Activated naive CD4-positive, alpha-beta T cell treated with anti-CD3 and anti-CD28 coated beads for 36 hours (primary cell): ENCODE measurements around the gene LGALSL. TPM values are rescaled to one million over a fixed set of nuclear protein-coding genes. Genes with fewer than 3 reads are reported as not detected.

ENCODE experiments used
- CTCF ChIA-PET: fragments of 350-600 bp; sonication (Branson Sonifier 250); formaldehyde crosslinking; loops from one replicate; lab custom pipeline; 2021; ENCODE audit warnings: antibody characterized with exemption; lab: Charles Lee
- DNase-seq: peaks from one replicate; pipeline ENCODE4 v3.0.0-alpha.2; 2020
- H3K27ac Mint-ChIP-seq: one replicate; pipeline ENCODE4 v1.8.0; 2021; ENCODE audit warnings: mild to moderate bottlenecking, mixed read lengths
- H3K27me3 Mint-ChIP-seq: one replicate; pipeline ENCODE4 v1.8.0; 2021; ENCODE audit warnings: low read depth, mixed read lengths
- H3K36me3 Mint-ChIP-seq: one replicate; pipeline ENCODE4 v1.8.0; 2021; ENCODE audit warnings: low read depth, mixed read lengths
- H3K4me1 Mint-ChIP-seq: one replicate; pipeline ENCODE4 v1.8.0; 2021; ENCODE audit warnings: low read depth, mixed read lengths
- H3K4me3 Mint-ChIP-seq: one replicate; pipeline ENCODE4 v1.8.0; 2021; ENCODE audit warnings: mild to moderate bottlenecking, moderate library complexity, mixed read lengths
- H3K9me3 Mint-ChIP-seq: one replicate; pipeline ENCODE4 v1.8.0; 2021; ENCODE audit warnings: mixed read lengths
- intact Hi-C: fragments of 100-400 bp; cut with micrococcal nuclease; formaldehyde crosslinking; loops from one replicate; pipeline ENCODE4 v1.15.1; 2023
- total RNA-seq, 2 experiments: library from RNA; stranded (reverse); gene quantifications; one replicate each; pipeline ENCODE4 v1.2.3, GENCODE V29; 2021

LGALSL gene
- total RNA-seq, 2 experiments from 2014 or later: 1.0 to 1.5 TPM

- no peak for DNase-seq
- H3K4me1 Mint-ChIP-seq: peaks cover 7% of the 10 kb centered on the region
- no peaks in the 10 kb centered on the region for H3K27me3 Mint-ChIP-seq
- intact Hi-C loops: loop anchor here (2.0 to 10.0 kb wide), 4 partner anchors 32 to 797 kb away; no protein-coding TSS in a partner anchor
- H3K4me3 Mint-ChIP-seq: no peak overlapping the region
- H3K9me3 Mint-ChIP-seq: no peaks in the 10 kb centered on the region
- no peak overlapping the region for H3K27ac Mint-ChIP-seq
- CTCF ChIA-PET: interaction anchor here (0.6 to 13.2 kb wide), 7 partner anchors 7 to 1047 kb away, joined by 3 to 232 read pairs (median 9); no protein-coding TSS in a partner anchor
- H3K36me3 Mint-ChIP-seq: no peaks in the 10 kb centered on the region
Measured at GRCh38 chr2:64489081-64489751, 35.3 kb downstream of the LGALSL start.

GRCh38 chr2:64491426-64491825 lies 37.5 kb downstream of the LGALSL start:
- no peak for DNase-seq
- Mint-ChIP-seq H3K9me3 (no peaks in the 10 kb centered on the region), H3K36me3 (no peaks in the 10 kb centered on the region), H3K4me3 (no peak overlapping the region), H3K27ac (no peak overlapping the region), H3K4me1 (peaks cover 7% of the 10 kb centered on the region), H3K27me3 (no peaks in the 10 kb centered on the region)
- intact Hi-C loops: no loop called here
- CTCF ChIA-PET: interaction anchor here (0.6 to 13.2 kb wide), 2 partner anchors 162 to 616 kb away, joined by 4 to 232 read pairs; no protein-coding TSS in a partner anchor

- H3K36me3 Mint-ChIP-seq: no peaks in the 10 kb centered on the region
- H3K9me3 Mint-ChIP-seq: no peaks in the 10 kb centered on the region
- peaks cover 7% of the 10 kb centered on the region for H3K4me1 Mint-ChIP-seq
- peaks cover 2% of the 10 kb centered on the region for H3K27me3 Mint-ChIP-seq
- DNase-seq: no peak
- CTCF ChIA-PET: interaction anchor here (13.2 kb wide), 1 partner anchor 163 kb away, joined by 232 read pairs; no protein-coding TSS in a partner anchor
- H3K4me3 Mint-ChIP-seq: no peak overlapping the region
- no peak overlapping the region for H3K27ac Mint-ChIP-seq
- intact Hi-C loops: no loop called here
Measured at GRCh38 chr2:64492272-64492671, 38.3 kb downstream of the LGALSL start.

GRCh38 chr2:64492821-64493220 lies 38.9 kb downstream of the LGALSL start:
- peaks cover 5% of the 10 kb centered on the region for H3K27me3 Mint-ChIP-seq
- H3K9me3 Mint-ChIP-seq: no peaks in the 10 kb centered on the region
- no peak overlapping the region for H3K4me3 Mint-ChIP-seq
- no peaks in the 10 kb centered on the region for H3K36me3 Mint-ChIP-seq
- CTCF ChIA-PET: no interaction called here
- no peak for DNase-seq
- no peak overlapping the region for H3K27ac Mint-ChIP-seq
- peaks cover 7% of the 10 kb centered on the region for H3K4me1 Mint-ChIP-seq
- intact Hi-C loops: no loop called here

- no peak overlapping the region for H3K4me3 Mint-ChIP-seq
- intact Hi-C loops: no loop called here
- H3K36me3 Mint-ChIP-seq: no peaks in the 10 kb centered on the region
- H3K27me3 Mint-ChIP-seq: peaks cover 5% of the 10 kb centered on the region
- CTCF ChIA-PET: interaction anchor here (0.6 to 1.8 kb wide), 2 partner anchors 12 to 163 kb away, joined by 3 to 7 read pairs; no protein-coding TSS in a partner anchor
- no peak for DNase-seq
- H3K4me1 Mint-ChIP-seq: peaks cover 2% of the 10 kb centered on the region
- no peak overlapping the region for H3K27ac Mint-ChIP-seq
- H3K9me3 Mint-ChIP-seq: no peaks in the 10 kb centered on the region
Measured at GRCh38 chr2:64493788-64494187, 39.8 kb downstream of the LGALSL start.

GRCh38 chr2:64498438-64498837 lies 44.5 kb downstream of the LGALSL start:
- H3K4me1 Mint-ChIP-seq: no peaks in the 10 kb centered on the region
- intact Hi-C loops: no loop called here
- no peaks in the 10 kb centered on the region for H3K36me3 Mint-ChIP-seq
- H3K4me3 Mint-ChIP-seq: no peak overlapping the region
- no peak for DNase-seq
- H3K27ac Mint-ChIP-seq: no peak overlapping the region
- CTCF ChIA-PET: interaction anchor here (1.5 to 3.2 kb wide), 2 partner anchors 10 to 167 kb away, joined by 9 to 17 read pairs; no protein-coding TSS in a partner anchor
- no peaks in the 10 kb centered on the region for H3K9me3 Mint-ChIP-seq
- H3K27me3 Mint-ChIP-seq: peaks cover 5% of the 10 kb centered on the region

GRCh38 chr2:64500549-64500948 lies 46.6 kb downstream of the LGALSL start:
- H3K36me3 Mint-ChIP-seq: no peaks in the 10 kb centered on the region
- DNase-seq: no peak
- peaks cover 5% of the 10 kb centered on the region for H3K27me3 Mint-ChIP-seq
- H3K27ac Mint-ChIP-seq: no peak overlapping the region
- CTCF ChIA-PET: interaction anchor here (1.6 kb wide), 1 partner anchor 13 kb away, joined by 6 read pairs; no protein-coding TSS in a partner anchor
- H3K9me3 Mint-ChIP-seq: no peaks in the 10 kb centered on the region
- intact Hi-C loops: no loop called here
- H3K4me3 Mint-ChIP-seq: no peak overlapping the region
- H3K4me1 Mint-ChIP-seq: no peaks in the 10 kb centered on the region

- Mint-ChIP-seq H3K36me3 (no peaks in the 10 kb centered on the region), H3K9me3 (no peaks in the 10 kb centered on the region), H3K4me1 (no peaks in the 10 kb centered on the region), H3K27me3 (peaks cover 5% of the 10 kb centered on the region), H3K4me3 (no peak overlapping the region), H3K27ac (no peak overlapping the region)
- no peak for DNase-seq
- CTCF ChIA-PET: interaction anchor here (1.7 to 3.5 kb wide), 2 partner anchors 14 to 17 kb away, joined by 4 to 15 read pairs; no protein-coding TSS in a partner anchor
- intact Hi-C loops: no loop called here
Measured at GRCh38 chr2:64501946-64502345, 48.0 kb downstream of the LGALSL start.

- no peaks in the 10 kb centered on the region for H3K9me3 Mint-ChIP-seq
- DNase-seq: no peak
- no peak overlapping the region for H3K27ac Mint-ChIP-seq
- H3K36me3 Mint-ChIP-seq: no peaks in the 10 kb centered on the region
- no peak overlapping the region for H3K4me3 Mint-ChIP-seq
- H3K27me3 Mint-ChIP-seq: no peaks in the 10 kb centered on the region
- H3K4me1 Mint-ChIP-seq: no peaks in the 10 kb centered on the region
- intact Hi-C loops: no loop called here
- CTCF ChIA-PET: interaction anchor here (1.7 to 3.5 kb wide), 2 partner anchors 15 to 16 kb away, joined by 4 to 15 read pairs; no protein-coding TSS in a partner anchor
Measured at GRCh38 chr2:64502860-64503259, 48.9 kb downstream of the LGALSL start.

- Mint-ChIP-seq H3K27ac (no peak overlapping the region), H3K4me1 (no peaks in the 10 kb centered on the region), H3K36me3 (no peaks in the 10 kb centered on the region), H3K9me3 (no peaks in the 10 kb centered on the region), H3K27me3 (no peaks in the 10 kb centered on the region), H3K4me3 (no peak overlapping the region)
- CTCF ChIA-PET: interaction anchor here (1.8 to 3.5 kb wide), 2 partner anchors 17 kb away, joined by 8 to 15 read pairs; no protein-coding TSS in a partner anchor
- intact Hi-C loops: no loop called here
- DNase-seq: no peak
Measured at GRCh38 chr2:64504774-64505720, 51.1 kb downstream of the LGALSL start.

- CTCF ChIA-PET: interaction anchor here (0.6 to 1.8 kb wide), 2 partner anchors 19 to 444 kb away, joined by 4 to 8 read pairs; no protein-coding TSS in a partner anchor
- H3K4me3 Mint-ChIP-seq: no peak overlapping the region
- intact Hi-C loops: no loop called here
- H3K36me3 Mint-ChIP-seq: no peaks in the 10 kb centered on the region
- DNase-seq: no peak
- H3K27ac Mint-ChIP-seq: no peak overlapping the region
- H3K27me3 Mint-ChIP-seq: no peaks in the 10 kb centered on the region
- no peaks in the 10 kb centered on the region for H3K9me3 Mint-ChIP-seq
- no peaks in the 10 kb centered on the region for H3K4me1 Mint-ChIP-seq
Measured at GRCh38 chr2:64506686-64507085, 52.7 kb downstream of the LGALSL start.
